Keratinocyte (primary cell): ENCODE data around the gene SLC1A2. TPM values are rescaled to one million over a fixed set of nuclear protein-coding genes. Genes with fewer than 3 reads are reported as not detected.

Source experiments
- DNase-seq: peaks from one replicate; pipeline ENCODE4 v3.0.0-alpha.2; 2011; ENCODE audit warnings: low read depth, missing footprints, low spot score
- FAIRE-seq: peaks from 2 replicates; lab custom pipeline; 2011; peaks lifted over from hg19 to GRCh38; lab: Jason Lieb, UNC
- H2AFZ ChIP-seq: 2 replicates; pipeline ENCODE4 v1.6.0; 2012; ENCODE audit warnings: low read length, control low read depth, inconsistent platforms; ENCODE audit not compliant: control insufficient read depth
- H3K27ac ChIP-seq: 2 replicates; pipeline ENCODE4 v1.5.1; 2011; ENCODE audit warnings: low read length; ENCODE audit not compliant: control insufficient read depth, insufficient read depth
- H3K27me3 ChIP-seq: 3 replicates; pipeline ENCODE4 v1.6.0; 2011; ENCODE audit warnings: low read length; ENCODE audit not compliant: control insufficient read depth, insufficient read depth; ENCODE audit errors: extremely low read depth
- H3K36me3 ChIP-seq, 2 experiments: 2 replicates in 1 of 2; 3 replicates in 1 of 2; pipeline ENCODE4 v1.5.1; 2011; ENCODE audit warnings: low read length in 2 of 2, mild to moderate bottlenecking in 1 of 2; ENCODE audit not compliant: control insufficient read depth in 2 of 2, insufficient read depth in 2 of 2; ENCODE audit errors: extremely low read depth in 1 of 2
- H3K4me1 ChIP-seq: 3 replicates; pipeline ENCODE4 v1.5.1; 2011; ENCODE audit warnings: low read length; ENCODE audit not compliant: control insufficient read depth, insufficient read depth; ENCODE audit errors: extremely low read depth
- H3K4me2 ChIP-seq: 3 replicates; pipeline ENCODE4 v1.6.0; 2011; ENCODE audit warnings: low read depth, low read length; ENCODE audit not compliant: control insufficient read depth, insufficient read depth; ENCODE audit errors: extremely low read depth
- H3K4me3 ChIP-seq, 3 experiments: fragments of 200-600 bp in 1 of 3; sonication (generic) in 1 of 3; 2 replicates in 2 of 3; 3 replicates in 1 of 3; pipeline ENCODE4 v1.5.1; 2011 to 2016; ENCODE audit warnings: low read length in 3 of 3, mild to moderate bottlenecking in 3 of 3, control low read depth in 2 of 3, inconsistent platforms in 1 of 3, low read depth in 1 of 3, mixed read lengths in 1 of 3, mixed run types in 1 of 3, moderate library complexity in 1 of 3; ENCODE audit not compliant: control insufficient read depth in 2 of 3, insufficient read depth in 2 of 3; ENCODE audit errors: extremely low read depth in 1 of 3
- H3K79me2 ChIP-seq: 2 replicates; pipeline ENCODE4 v1.6.0; 2012; ENCODE audit warnings: low read length; ENCODE audit not compliant: control insufficient read depth, insufficient read depth
- H3K9ac ChIP-seq: 3 replicates; pipeline ENCODE4 v1.6.0; 2011; ENCODE audit warnings: low read length; ENCODE audit not compliant: control insufficient read depth, insufficient read depth; ENCODE audit errors: extremely low read depth
- H3K9me1 ChIP-seq: 3 replicates; pipeline ENCODE4 v1.6.0; 2011; ENCODE audit warnings: low read length; ENCODE audit not compliant: control insufficient read depth, insufficient read depth; ENCODE audit errors: extremely low read depth
- H3K9me3 ChIP-seq: 2 replicates; pipeline ENCODE4 v1.5.1; 2012; ENCODE audit warnings: low read depth, low read length; ENCODE audit not compliant: control insufficient read depth
- H4K20me1 ChIP-seq: 3 replicates; pipeline ENCODE4 v1.6.0; 2011; ENCODE audit warnings: low read length; ENCODE audit not compliant: control insufficient read depth, insufficient read depth; ENCODE audit errors: extremely low read depth
- EZH2 ChIP-seq: IDR thresholded peaks from one replicate; pipeline ENCODE4 v1.6.1; 2012; ENCODE audit warnings: inconsistent platforms, mild to moderate bottlenecking, low read length, moderate library complexity
- dilution Hi-C: fragments of 300-500 bp; cut with MboI; formaldehyde crosslinking; loops from one replicate; pipeline ENCODE4 v1.7.0; 2020; ENCODE audit warnings: low sequenced_read_pairs; ENCODE audit not compliant: extremely low pct_ligation_motif_present
- polyA plus RNA-seq, 5 experiments: library from polyadenylated mRNA; depleted of rRNA in 3 of 5; stranded (reverse) in 3 of 5; stranded (forward) in 1 of 5; unstranded in 1 of 5; fragments of >200 nt; gene quantifications; 1 replicate in 1 of 5; 2 replicates in 3 of 5; 3 replicates in 1 of 5; pipeline versions ENCODE4 v1.2.1 to v1.2.3, GENCODE V29; 2011 to 2012; ENCODE audit warnings: missing spikeins in 2 of 5, low read depth in 1 of 5, low replicate concordance in 1 of 5
- TF ChIP-seq, protein P1 (sequence below), 3 experiments: IDR thresholded peaks in 1 of 3; conservative IDR thresholded peaks in 1 of 3; optimal IDR thresholded peaks in 1 of 3; 2 replicates in 2 of 3; 3 replicates in 1 of 3; pipeline versions ENCODE3 to v1.5.1; 2011; ENCODE audit warnings: low read length in 3 of 3, mild to moderate bottlenecking in 3 of 3, moderate library complexity in 2 of 3, control low read depth in 1 of 3, inconsistent platforms in 1 of 3; ENCODE audit not compliant: insufficient read depth in 2 of 3; ENCODE audit errors: extremely low read depth in 1 of 3

Gene SLC1A2
- polyA plus RNA-seq, 1 donor (not counting 4 experiments of a cell fraction or from before 2014, with no cell fraction given) = under 0.01 TPM

- Histone ChIP-seq H3K9me3 (no peaks in the 10 kb centered on the region), H3K4me1 (peaks cover 32% of the 10 kb centered on the region), H3K9me1 (no peaks in the 10 kb centered on the region), H3K79me2 (no peaks in the 10 kb centered on the region), H3K9ac (no peak overlapping the region), H3K27me3 (no peaks in the 10 kb centered on the region), H3K4me2 (peak overlapping the region; percentile 57), H4K20me1 (no peaks in the 10 kb centered on the region), H2AFZ (no peak overlapping the region), H3K27ac (no peak overlapping the region), H3K4me3 (peak overlapping the region in 1 of 3 experiments; percentile 23), H3K36me3 (no peaks in the 10 kb centered on the region)
- FAIRE-seq (peak; percentile 84), DNase-seq (no peak)
- TF ChIP-seq, protein P1, sequence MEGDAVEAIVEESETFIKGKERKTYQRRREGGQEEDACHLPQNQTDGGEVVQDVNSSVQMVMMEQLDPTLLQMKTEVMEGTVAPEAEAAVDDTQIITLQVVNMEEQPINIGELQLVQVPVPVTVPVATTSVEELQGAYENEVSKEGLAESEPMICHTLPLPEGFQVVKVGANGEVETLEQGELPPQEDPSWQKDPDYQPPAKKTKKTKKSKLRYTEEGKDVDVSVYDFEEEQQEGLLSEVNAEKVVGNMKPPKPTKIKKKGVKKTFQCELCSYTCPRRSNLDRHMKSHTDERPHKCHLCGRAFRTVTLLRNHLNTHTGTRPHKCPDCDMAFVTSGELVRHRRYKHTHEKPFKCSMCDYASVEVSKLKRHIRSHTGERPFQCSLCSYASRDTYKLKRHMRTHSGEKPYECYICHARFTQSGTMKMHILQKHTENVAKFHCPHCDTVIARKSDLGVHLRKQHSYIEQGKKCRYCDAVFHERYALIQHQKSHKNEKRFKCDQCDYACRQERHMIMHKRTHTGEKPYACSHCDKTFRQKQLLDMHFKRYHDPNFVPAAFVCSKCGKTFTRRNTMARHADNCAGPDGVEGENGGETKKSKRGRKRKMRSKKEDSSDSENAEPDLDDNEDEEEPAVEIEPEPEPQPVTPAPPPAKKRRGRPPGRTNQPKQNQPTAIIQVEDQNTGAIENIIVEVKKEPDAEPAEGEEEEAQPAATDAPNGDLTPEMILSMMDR (optimal IDR thresholded peaks at IDR 0.05 in 1 of 3, IDR thresholded peaks at IDR 0.05 in 1 of 3, conservative IDR thresholded peaks at IDR 0.05 in 1 of 3; ENCODE audit: extremely low read depth in 1 of 3, insufficient read depth in 2 of 3, low read length in 3 of 3) = peak; percentile 69 to 81 (median 79)
- no peak for TF ChIP-seq EZH2
- dilution Hi-C loops = no loop called here
These were observed 181.3 kb downstream of the SLC1A2 start for GRCh38 chr11:35237860-35238715.

DNA sequence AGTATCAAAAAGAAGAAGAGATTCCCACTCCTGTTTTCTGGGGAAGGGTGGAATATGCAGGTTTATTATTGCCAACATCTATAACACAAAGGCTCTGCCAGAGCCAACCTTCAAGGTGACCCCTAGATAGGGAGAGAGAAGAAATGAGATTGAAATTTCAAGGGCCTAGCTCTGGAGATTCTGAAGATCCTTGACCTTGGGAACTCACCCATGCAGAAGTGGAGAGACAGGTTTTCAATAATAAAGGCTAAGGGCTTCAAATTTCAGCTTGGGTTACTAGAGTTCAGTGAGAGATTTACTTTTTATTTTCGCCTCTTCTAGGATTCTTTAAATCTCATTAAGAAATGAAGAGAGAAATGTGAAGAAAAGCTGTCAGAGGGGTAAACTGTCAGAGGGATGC, 182.0 kb downstream of the SLC1A2 start:
- no peak for FAIRE-seq
- H3K9me1 ChIP-seq = no peaks in the 10 kb centered on the region
- TF ChIP-seq EZH2 = no peak
- TF ChIP-seq, protein P1 (optimal IDR thresholded peaks at IDR 0.05 in 1 of 3, IDR thresholded peaks at IDR 0.05 in 1 of 3, conservative IDR thresholded peaks at IDR 0.05 in 1 of 3; ENCODE audit: extremely low read depth in 1 of 3, insufficient read depth in 2 of 3, low read length in 3 of 3) = no peak
- H3K27ac ChIP-seq = no peak overlapping the region
- H3K79me2 ChIP-seq = no peaks in the 10 kb centered on the region
- H3K36me3 ChIP-seq = no peaks in the 10 kb centered on the region
- no peak overlapping the region for H3K4me2 ChIP-seq
- H3K27me3 ChIP-seq = no peaks in the 10 kb centered on the region
- no peak overlapping the region for H3K9ac ChIP-seq
- no peaks in the 10 kb centered on the region for H3K9me3 ChIP-seq
- no peak for DNase-seq
- H3K4me3 ChIP-seq = no peak overlapping the region
- H2AFZ ChIP-seq = no peak overlapping the region
- peaks cover 32% of the 10 kb centered on the region for H3K4me1 ChIP-seq
- dilution Hi-C loops = no loop called here
- H4K20me1 ChIP-seq = no peaks in the 10 kb centered on the region
